ENCODE data around the gene ASCC1.

DNA sequence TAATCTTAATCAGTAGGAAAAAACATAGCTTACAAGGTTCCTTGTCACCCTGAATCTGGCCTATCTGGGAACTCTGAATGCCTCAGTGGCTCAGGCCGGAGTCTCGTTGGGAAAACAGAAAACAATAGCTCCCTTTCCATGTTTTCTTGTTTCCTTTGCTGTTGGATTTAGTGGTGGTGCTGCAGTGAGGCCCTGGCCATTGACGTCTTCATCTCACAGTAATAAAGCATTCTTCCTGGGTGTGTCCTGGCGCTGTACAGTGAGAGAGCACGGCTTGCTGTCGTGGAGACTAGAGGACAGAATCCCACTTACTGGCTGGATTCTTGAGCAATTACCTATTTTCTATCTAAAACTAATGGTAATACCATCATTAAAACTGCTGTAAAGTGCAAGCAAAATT, 126.5 kb downstream of the ASCC1 start:
- TF ChIP-seq POLR2A (IDR thresholded peaks at IDR 0.05) (no peak), POLR2AphosphoS5 (IDR thresholded peaks at IDR 0.05; ENCODE audit: insufficient read depth in 1 of 2, low read depth in 1 of 2) (no peak)
- TF ChIP-seq, protein P1, sequence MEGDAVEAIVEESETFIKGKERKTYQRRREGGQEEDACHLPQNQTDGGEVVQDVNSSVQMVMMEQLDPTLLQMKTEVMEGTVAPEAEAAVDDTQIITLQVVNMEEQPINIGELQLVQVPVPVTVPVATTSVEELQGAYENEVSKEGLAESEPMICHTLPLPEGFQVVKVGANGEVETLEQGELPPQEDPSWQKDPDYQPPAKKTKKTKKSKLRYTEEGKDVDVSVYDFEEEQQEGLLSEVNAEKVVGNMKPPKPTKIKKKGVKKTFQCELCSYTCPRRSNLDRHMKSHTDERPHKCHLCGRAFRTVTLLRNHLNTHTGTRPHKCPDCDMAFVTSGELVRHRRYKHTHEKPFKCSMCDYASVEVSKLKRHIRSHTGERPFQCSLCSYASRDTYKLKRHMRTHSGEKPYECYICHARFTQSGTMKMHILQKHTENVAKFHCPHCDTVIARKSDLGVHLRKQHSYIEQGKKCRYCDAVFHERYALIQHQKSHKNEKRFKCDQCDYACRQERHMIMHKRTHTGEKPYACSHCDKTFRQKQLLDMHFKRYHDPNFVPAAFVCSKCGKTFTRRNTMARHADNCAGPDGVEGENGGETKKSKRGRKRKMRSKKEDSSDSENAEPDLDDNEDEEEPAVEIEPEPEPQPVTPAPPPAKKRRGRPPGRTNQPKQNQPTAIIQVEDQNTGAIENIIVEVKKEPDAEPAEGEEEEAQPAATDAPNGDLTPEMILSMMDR (IDR thresholded peaks at IDR 0.05) = no peak
